ENCODE data around the gene SLC41A1. TPM values are rescaled to one million over a fixed set of nuclear protein-coding genes. Genes with fewer than 3 reads are reported as not detected.
A peak's percentile ranks its signal among the peaks of the same experiment; 100 is the strongest.

Gene SLC41A1
- total and polyA plus RNA-seq, 2 donors from 2014 or later: 19.1 to 20.9 TPM

- Histone ChIP-seq H3K27me3 (ENCODE audit: control insufficient read depth, insufficient read depth, low read length) (no peaks in the 10 kb centered on the region), H3K4me3 (ENCODE audit: low read length in 3 of 3) (no peak overlapping the region), H3K27ac (ENCODE audit: low read depth in 2 of 2, low read length in 2 of 2) (no peak overlapping the region), H3K9ac (ENCODE audit: low read length in 3 of 3) (no peak overlapping the region), H3K4me1 (ENCODE audit: control insufficient read depth in 2 of 3, insufficient read depth in 2 of 3, low read depth in 1 of 3, low read length in 3 of 3) (no peaks in the 10 kb centered on the region), H3K9me3 (ENCODE audit: control insufficient read depth in 2 of 3, insufficient read depth in 1 of 3, low read length in 3 of 3) (no peaks in the 10 kb centered on the region), H3K36me3 (ENCODE audit: control insufficient read depth in 2 of 3, insufficient read depth in 3 of 3, low read length in 3 of 3) (no peaks in the 10 kb centered on the region)
- intact Hi-C loops (cut with DNase I): no loop called here
- DNase-seq (peak in 2 of 5 donors; percentile 51 to 71), FAIRE-seq (no peak)
- TF ChIP-seq CTCF (IDR thresholded peaks at IDR 0.05; ENCODE audit: borderline replicate concordance, extremely low read depth, insufficient read depth): no peak
These were observed 19.3 kb upstream of the SLC41A1 start for GRCh38 chr1:205832326-205832751.

- H3K4me1 ChIP-seq (ENCODE audit: control insufficient read depth in 2 of 3, insufficient read depth in 2 of 3, low read depth in 1 of 3, low read length in 3 of 3): peaks cover 0 to 6% (median 0%) of the 10 kb centered on the region in 3 donors
- H3K9ac ChIP-seq (ENCODE audit: low read length in 3 of 3): no peak overlapping the region
- intact Hi-C loops (cut with DNase I): no loop called here
- DNase-seq (no peak), FAIRE-seq (no peak)
- no peaks in the 10 kb centered on the region for H3K36me3 ChIP-seq (ENCODE audit: control insufficient read depth in 2 of 3, insufficient read depth in 3 of 3, low read length in 3 of 3)
- TF ChIP-seq CTCF (IDR thresholded peaks at IDR 0.05; ENCODE audit: borderline replicate concordance, extremely low read depth, insufficient read depth): no peak
- H3K4me3 ChIP-seq (ENCODE audit: low read length in 3 of 3): no peak overlapping the region
- H3K27ac ChIP-seq (ENCODE audit: low read depth in 2 of 2, low read length in 2 of 2): no peak overlapping the region
- H3K9me3 ChIP-seq (ENCODE audit: control insufficient read depth in 2 of 3, insufficient read depth in 1 of 3, low read length in 3 of 3): no peaks in the 10 kb centered on the region
- H3K27me3 ChIP-seq (ENCODE audit: control insufficient read depth, insufficient read depth, low read length): no peaks in the 10 kb centered on the region
These were observed 14.6 kb upstream of the SLC41A1 start for GRCh38 chr1:205827623-205828022.

DNA sequence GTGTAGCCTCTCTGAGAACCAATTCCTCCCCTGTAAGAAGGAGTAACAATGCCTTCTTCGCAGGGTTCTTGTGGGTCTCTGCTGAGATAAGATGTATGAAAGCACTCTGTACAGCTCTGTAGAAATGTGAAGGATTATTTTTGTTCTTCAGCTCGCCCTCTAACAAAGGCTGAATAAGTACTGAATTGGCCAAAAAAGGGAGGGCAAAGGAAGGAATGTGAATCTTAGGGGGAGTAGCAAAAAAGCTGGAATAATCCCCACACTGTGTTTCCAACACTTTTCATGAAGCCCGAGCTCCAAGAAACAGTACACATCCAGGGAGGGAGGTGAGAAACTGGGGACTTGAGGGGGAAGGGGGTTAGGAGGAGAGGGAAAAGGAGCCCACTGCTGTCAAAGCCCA is 14.0 kb upstream of the SLC41A1 start:
- Histone ChIP-seq H3K4me1 (ENCODE audit: control insufficient read depth in 2 of 3, insufficient read depth in 2 of 3, low read depth in 1 of 3, low read length in 3 of 3) (peaks cover 0 to 6% (median 0%) of the 10 kb centered on the region in 3 donors), H3K9me3 (ENCODE audit: control insufficient read depth in 2 of 3, insufficient read depth in 1 of 3, low read length in 3 of 3) (no peaks in the 10 kb centered on the region), H3K4me3 (ENCODE audit: low read length in 3 of 3) (no peak overlapping the region), H3K36me3 (ENCODE audit: control insufficient read depth in 2 of 3, insufficient read depth in 3 of 3, low read length in 3 of 3) (no peaks in the 10 kb centered on the region), H3K27me3 (ENCODE audit: control insufficient read depth, insufficient read depth, low read length) (no peaks in the 10 kb centered on the region), H3K9ac (ENCODE audit: low read length in 3 of 3) (no peak overlapping the region), H3K27ac (ENCODE audit: low read depth in 2 of 2, low read length in 2 of 2) (peak overlapping the region; percentile 3 to 5)
- FAIRE-seq: no peak
- TF ChIP-seq CTCF (IDR thresholded peaks at IDR 0.05; ENCODE audit: borderline replicate concordance, extremely low read depth, insufficient read depth): no peak
- no peak for DNase-seq
- intact Hi-C loops (cut with DNase I): no loop called here
